Renal cortex interstitium (tissue), 11 donors: Measurements from ENCODE around the gene HOXA5. TPM values are rescaled to one million over a fixed set of nuclear protein-coding genes. Genes with fewer than 3 reads are reported as not detected.
A peak's percentile ranks its signal among the peaks of the same experiment; 100 is the strongest.

ENCODE experiments used
- DNase-seq, 11 donors: peaks; one replicate each; pipeline ENCODE4 v3.0.0-alpha.2; 2013; ENCODE audit warnings: low read depth in 9 of 11, low spot score in 4 of 11; ENCODE audit errors: extremely low read depth in 1 of 11
- polyA plus RNA-seq, 3 donors: library from polyadenylated mRNA; unstranded; fragments of 120-200 nt; gene quantifications; one replicate each; pipeline ENCODE4 v1.2.1, GENCODE V29; 2013; ENCODE audit not compliant: insufficient read length in 3 of 3

HOXA5 gene
- polyA plus RNA-seq, 3 donors: 70.3 to 89.0 (median 71.1) TPM

DNA sequence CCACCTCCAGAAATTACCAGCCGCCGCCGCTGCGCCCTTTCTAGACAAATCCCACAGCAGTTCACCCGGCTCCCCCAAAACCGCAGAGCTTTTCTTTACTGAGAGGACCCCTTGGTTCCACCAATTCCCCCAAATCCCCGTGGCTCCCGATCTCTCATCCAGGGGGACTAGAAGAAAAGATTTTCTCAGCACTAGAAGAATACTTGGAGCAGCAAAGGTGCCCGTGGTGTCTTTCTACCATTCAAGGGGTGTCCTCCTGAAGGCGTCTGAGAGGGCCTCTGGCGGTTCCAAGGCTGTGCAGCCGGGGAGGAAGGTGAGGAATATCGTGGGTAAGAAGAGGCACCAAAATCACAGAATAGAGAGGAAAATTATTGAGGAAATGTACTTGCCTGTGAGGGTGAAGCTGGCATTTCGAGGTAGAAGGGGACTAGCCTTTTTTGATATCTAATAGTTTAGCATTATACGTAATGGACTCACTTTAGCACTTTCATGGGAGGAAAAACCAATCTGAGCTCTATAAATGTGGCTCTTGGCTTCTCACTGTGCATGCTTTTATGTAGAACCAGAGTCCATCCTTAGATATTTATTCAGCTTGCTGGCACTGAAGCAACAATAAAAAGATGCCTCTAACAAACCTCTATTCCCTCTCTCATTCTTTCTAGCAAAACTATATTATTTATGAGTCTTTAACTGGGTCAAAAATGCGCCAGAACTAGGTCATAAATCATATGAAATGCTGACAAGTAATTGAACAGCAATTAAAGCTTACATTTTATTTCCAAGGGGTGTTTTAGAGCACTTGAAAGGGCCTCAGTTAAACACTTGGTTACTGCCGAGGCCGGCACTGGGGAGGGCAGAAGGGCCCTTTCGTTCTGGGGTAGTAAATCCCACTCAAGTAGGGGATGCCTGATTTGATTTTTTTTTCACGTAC, 27.2 kb downstream of the HOXA5 start:
- DNase-seq: no peak

DNA sequence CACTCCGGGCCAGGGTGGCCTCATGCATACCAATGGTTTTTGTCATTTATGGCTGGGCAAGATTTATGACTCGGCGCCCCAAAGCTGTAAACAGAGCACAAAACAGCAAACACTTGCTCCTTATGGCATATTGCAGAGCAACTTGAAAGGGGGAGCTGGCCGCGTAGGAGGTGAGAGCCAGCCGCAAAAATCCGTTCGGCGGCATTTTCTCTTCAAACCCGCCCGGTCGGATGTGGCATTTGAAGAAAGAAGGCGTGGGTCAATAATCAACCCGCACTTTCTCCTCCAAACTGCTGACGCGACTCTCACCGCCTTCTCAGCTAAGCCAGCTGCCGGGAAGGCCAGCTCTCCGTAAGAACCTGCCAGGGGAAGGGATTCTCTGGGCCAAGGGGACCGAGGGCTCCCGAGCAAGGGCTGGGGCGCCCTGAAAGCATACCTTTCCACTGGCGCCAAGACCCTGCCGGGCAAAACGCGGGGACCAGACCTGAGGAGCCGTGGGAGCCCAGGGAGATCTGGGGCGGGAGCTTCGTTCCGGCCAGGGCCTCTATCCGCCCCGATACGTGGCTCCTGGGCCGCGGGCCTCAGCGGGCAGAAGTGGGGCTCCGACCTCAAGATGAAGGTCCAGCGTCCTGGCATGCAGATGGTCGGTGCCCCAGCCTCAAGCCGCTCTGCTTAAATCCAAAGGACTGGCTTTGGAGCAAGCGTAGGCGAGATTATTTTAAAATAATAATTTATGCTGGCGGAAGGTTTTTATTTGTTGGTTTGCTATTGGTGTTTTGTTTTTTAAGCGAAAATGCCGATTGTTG, 28.1 kb downstream of the HOXA5 start:
- peak in 5 of 11 donors; percentile 80 to 93 (median 89) for DNase-seq

DNA sequence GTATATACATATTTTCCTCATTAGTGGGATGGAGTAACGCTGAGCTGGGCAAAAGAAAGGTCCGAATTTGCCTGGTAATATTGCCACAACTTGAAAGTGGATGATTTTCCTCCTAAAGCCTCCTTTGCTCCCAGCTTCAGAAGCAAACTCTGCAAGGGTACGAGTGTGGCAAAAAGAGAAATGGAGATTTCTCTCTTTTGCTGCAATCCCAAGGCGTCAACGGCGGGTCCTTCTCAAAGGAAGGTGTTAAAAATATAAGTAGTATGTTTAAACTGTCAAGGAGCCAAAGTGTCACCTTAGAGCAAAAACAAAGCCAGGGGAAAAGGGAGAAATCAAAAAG, 28.6 kb downstream of the HOXA5 start:
- no peak for DNase-seq

DNA sequence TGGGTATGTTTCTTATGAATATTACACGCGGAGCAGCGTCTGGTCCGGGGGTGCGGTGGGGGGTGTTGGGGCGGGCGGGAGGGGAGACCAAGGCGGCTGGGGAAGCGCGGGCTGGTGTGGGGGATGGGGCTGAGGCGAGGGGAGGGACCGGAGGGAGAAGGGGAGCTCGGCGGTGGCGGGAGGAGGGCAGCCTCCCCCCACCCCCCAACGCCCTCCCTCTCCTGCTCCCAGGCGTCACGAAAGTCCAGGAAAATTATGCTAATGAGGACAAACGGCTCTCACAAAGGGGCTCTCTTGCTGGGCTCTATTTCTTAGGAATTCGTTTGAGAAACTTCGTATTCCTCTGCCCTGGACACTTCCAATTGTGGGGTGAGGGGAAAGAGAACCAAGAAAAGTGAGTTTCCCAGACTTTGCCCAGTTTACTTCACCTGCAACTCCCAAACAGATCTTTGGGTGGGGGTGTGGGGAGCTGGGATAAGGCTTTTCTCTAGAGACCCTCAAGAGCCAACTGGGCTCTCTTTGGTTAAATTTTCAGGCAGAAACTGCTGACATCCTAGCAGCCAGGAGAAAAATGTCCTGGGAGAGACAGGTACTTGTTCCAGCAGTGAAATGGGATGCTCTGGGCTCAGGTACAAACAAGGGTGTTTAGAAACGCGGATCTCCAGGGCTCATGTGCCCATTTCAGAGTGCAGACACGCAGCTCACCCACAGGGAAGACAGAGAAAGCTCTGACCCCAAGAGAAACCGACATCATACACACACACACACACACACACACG, 29.3 kb downstream of the HOXA5 start:
- peak in 1 of 11 donors; percentile 79 for DNase-seq

DNA sequence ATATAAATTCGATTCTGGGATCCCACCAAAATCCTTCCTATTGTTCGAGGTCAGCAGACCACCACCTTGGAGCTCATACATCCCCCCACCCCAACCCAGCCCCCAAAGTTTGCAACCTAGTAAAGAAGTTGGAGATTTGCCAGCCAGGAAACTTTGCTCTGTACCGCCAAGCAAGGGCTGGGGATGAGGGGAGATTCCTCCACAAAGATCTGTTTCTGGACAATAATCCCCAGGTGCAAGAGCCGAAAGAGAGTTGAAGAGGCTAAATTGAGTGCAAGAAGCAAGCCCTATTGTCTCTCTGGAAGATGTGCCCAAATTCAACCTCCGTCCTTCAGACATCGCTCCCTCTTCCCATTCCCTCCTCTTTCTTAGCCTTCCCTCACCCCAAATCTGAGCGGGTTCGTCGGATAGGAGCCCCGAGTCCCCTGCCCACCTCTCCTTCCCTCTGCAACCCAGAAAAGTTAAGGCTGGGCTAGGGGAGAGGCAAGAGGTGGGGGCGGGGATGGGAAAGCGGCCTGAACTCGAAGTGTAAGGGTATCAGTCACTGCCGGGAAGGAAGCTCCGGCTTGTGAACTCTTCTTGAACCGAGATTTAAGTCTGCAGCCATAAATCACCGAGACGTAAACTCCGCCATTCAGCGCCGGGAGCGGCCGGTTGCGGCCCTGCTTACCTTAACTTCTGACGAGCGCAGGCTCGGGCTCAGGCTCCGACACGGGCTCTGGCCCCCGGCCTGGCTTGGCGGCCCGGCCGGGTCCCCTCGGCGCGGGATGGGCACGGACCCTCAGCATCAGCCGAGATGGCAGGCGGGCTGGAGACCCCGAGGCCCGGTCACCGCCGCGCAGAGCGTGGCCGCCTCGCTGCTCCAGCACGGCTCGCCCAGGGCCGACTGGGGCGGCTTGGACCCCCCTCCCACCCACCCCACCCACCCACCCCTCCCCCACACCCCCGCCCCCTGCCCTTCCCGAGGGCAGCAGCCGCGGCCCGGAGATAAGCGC, 30.2 kb downstream of the HOXA5 start:
- DNase-seq: peak in 7 of 11 donors; percentile 86 to 95 (median 91)

DNA sequence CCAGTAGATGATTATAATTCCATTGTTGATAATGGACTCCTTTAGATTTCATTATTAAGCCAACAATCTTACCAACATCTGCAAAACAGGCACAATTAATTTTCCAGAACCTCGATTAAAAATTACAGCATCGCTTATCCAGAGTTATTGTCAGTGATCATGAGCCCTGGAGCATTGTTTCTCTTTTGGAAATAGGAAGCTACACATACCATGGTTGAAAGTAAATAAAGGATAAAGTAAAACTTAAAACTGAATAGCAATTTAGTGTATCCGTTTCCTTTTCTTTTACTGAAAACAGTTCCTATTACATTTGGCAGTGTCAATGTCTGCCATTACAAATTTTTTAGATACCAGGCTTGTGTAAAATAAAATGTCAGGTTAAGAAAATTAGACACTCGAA, 31.1 kb downstream of the HOXA5 start:
- DNase-seq: no peak

DNA sequence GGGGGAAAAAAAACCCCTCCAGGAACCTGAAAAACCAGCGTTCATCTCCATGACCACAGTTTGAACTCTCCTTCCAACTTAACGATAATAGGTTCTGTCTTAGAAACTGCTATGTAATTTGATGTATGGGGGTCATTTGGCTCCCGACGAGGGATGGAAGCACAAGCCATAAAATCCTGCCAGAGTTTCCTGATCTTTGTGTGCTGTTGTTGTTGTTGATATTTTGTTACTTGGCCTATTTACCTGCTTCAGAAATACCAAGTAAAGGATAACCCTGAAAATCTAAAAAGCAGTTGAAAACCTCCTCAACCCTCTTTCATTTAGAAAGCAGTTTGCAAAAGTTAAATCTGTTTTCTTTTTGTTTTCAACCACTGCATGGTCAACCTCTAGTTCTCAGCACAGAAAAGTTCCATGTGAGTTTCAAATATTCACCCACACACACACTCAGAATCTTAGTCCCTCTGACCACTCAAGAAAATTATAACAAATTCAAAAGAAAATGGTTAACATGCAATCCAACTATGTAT, 31.7 kb downstream of the HOXA5 start:
- no peak for DNase-seq

DNA sequence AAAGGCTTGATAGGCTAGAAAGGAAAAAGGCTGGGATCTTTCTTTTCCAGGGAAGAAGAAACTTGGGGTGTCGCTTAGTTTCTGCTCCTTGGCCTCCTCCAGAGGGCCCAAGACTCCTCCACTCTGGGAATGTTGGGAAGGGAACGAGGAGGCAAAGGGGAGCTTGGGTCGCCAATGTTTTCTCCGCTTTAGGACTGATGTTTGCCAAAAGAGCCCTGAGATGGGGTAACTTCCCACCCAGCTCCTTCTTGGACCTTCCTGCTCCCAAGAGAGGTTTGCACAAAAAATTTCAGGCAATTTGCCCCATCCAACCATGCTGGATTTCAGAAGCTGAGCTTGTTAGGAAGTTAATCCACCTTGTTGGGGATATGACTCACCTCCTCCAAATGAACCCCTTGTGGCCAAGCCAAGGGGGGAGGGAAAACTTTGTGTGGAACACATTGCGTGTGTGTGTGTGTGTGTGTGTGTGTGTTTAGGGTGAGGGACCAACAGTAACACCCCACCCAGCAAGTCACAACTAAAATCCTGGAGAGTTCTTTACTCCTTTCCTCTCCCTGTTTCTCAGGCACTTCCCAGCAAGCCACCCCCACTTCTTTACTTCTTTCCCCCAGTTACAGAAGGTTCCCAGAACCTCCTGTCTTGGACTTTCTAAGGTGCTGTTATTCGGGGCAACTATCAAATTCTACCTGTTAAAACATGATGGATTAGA, 32.3 kb downstream of the HOXA5 start:
- DNase-seq: no peak

DNA sequence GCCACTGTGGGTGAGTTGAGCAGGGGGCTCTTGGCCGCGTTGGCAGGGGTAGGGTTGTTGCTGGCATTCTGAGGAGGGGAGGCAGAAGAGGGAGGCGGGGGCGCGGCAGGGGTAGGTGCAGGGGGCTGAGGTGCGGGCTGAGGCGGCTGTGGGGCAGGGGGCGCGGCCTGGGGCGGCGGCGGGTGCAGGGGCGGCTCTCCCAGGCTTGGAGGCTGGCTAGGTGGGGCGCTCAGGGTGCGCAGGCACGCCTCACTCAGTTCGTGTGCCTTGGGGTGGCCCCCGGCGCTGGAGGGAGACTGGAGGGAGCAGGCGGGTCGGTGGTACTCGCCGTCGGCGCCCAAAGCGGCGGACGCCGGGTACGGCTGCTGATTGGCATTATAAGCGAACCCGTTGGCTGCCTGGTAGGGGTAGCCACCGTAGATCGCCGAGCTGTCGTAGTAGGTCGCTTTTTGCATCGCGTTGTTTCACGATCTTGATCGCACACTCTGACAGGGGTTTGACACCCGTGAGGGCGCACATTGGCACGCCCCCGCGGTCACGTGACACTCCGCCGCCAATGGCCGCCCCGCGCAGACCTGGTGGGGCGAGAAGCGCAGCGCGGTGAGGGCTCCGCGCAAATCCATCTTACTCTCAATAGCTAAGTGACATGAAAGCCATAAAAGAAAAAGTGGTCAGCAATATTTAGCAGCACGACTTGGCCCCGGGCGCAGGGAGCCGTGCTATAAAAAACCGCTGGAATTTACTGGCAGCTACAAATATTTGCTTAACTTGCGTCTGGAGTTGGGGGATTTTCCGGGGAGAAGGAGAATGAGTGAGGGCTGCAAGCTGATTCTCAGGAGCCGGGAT, 33.1 kb downstream of the HOXA5 start:
- DNase-seq: peak in 1 of 11 donors; percentile 77

DNA sequence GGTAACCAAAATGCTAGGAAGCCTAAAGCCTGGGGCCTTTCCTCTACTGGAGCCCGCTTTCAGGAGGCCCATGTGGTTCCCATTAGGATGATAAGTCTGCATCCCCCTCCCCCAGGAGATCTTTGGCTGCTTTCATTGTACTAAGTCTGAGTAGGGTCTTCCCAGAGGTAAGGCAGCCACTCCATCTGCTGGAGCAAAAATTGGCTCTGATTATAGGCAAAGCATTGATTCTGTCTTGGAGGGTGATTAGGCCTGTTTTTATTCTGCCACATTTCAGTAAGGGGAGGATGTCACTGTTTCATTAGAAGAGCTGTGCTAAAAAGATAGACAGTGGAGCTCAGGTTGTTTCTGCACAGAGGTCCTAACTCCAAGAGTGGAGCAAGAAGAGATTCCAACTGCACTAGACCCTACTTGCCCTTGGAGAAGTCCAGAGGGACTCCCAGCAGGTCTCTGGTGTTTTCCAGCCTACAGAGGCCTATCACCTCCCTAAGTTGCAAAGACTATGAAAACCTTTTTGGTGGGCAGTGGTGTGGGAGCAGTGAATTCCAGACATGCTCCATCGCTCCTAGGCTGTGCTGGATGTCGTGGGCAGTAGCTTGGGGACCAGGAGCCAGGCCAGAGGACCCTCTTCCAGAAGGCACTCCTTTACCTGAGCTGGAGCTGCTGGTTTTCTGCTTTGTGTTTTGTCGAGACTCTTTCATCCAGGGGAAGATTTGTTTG, 33.9 kb downstream of the HOXA5 start:
- DNase-seq: no peak

DNA sequence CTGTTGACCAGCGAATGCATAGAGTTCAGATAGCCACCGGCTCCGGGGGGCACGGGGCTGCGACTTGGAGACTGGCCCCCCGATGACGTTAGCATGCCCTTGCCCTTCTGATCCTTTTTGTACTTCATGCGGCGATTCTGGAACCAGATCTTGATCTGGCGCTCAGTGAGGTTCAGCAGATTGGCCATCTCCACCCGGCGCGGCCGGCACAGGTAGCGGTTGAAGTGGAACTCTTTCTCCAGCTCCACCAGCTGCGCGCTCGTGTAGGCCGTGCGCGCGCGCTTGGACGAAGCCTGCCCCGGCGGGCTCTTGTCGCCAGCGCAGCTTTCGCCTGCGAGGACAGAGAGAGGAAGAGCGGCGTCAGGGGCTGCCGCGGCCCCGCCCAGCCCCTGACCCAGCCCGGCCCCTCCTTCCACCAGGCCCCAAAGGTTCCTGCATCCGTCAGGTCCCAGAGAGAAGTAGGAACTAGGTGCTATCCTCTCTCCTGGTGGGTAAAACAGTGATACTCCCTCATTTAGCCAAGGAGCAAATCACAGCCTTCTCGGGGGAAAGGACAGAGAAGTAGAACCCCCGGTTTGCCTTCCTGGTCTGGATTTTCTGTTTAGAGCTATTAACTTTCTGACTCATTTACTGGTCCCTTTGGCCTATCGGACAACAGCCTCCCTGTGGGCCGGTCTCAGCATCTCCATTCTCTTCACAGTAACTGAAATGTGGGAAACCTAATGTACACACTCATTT, 34.9 kb downstream of the HOXA5 start:
- no peak for DNase-seq

DNA sequence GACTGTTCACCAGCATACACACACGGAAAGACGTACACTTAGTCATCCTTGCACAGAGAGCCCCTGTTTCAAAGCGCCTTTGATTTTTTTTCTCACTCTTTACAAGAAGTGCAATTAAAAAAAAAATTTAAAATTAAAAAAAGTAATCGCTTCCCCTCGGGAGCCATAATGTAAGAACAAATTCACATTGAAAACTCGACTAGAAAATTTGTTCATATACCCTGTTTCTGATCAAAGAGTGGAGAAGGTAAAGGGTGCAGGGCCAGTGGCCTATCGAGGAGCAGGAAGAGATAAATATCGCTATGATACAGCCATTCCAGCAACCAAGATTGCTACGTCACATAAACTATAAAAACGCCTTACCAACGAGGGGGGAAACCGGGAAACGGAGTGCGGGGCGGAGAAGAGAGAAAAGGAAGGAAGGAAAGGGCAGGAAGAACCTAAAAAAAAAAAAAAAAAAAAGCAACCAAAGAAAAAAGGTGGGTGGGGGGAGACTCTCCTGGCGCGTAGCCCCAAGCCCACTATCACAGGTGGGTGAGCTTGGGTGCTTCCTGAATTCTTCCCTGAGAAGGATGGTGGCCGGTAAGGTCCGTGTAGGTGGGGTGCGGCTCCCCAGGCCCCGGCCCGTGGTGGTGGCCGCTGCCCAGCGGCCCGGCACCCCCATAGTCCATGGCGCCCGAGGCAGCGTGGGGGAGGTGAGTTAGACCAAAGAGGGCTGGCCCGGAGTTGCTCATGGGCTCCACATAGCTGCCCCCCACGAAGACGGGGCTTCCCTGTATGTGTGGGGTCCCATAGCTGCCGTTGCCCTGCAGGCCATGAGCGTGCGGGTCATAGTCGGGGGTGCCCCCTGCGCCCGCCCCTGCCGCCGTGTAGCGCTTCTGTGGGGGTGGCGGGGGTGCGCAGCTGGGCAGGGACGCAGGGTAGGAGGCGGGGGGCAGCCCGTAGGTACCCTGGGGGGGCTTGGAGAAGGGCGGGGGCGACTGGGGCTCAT, 35.8 kb downstream of the HOXA5 start:
- peak in 1 of 11 donors; percentile 6 for DNase-seq

DNA sequence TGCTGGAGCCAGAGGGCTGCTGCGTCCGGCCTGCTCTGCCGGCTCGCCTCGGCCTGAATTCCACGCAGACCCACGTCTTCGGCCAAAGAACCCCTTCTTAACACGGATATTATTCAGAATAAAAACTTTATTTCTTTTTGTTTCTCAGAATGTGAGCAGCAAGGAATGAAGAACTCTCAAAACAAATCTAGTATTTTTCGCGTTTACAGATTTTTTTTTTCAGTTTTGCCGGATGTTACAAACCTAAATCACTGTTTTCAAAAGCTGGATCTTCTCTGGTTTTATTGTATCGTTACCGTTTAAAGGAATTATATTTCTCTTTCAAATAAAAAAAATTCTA, 36.6 kb downstream of the HOXA5 start:
- no peak for DNase-seq

DNA sequence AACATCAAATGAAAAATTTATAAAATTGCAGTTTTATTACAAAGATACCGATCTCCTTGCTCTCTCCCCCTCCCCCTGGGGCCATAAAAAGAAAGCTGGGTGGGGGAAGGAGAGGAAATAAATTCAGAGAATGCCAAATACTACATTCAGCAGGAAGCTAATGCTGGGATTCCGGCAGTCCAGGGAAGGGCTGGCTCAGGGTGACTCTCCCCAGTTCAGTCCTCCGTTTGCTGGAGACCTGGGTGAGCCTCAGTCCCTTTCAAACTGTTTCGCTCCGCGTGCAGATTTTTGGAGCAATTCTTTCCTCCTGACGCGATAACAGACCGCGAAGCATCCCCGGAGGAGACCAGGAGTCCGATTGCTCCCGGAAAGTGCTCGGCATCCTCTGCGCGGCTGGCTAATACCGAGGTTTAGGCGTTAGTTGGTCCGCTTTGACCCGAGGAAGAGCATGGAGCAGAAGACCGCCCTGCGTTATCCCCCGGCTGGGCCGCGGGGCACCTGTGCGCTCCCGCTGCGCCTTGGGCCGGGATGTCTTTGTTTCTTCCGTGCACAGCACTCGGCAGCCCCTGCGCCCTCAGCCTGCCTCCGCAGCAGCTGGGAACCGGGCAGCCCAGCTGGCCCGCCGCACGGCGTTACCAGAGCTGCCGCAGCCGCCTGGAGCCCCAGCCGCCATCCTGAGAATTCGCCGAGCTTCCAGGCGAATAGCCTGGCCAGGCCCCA, 37.1 kb downstream of the HOXA5 start:
- peak in 4 of 11 donors; percentile 30 to 45 (median 38) for DNase-seq
